ENCODE data around the gene PCTP. TPM values are rescaled to one million over a fixed set of nuclear protein-coding genes. Genes with fewer than 3 reads are reported as not detected.

PCTP gene
- polyA plus RNA-seq, 1 of the 3 experiments (the other 2 are of a cell fraction) = 20.8 TPM

- Histone ChIP-seq H3K27me3 (ENCODE audit: insufficient read depth) (no peaks in the 10 kb centered on the region), H3F3A (replicated peaks; ENCODE audit: insufficient read depth) (peaks cover 25% of the 10 kb centered on the region), H3K36me3 (replicated peaks in 1 of 2; ENCODE audit: control insufficient read depth in 1 of 2, insufficient read depth in 2 of 2, low read length in 1 of 2) (peaks cover 0 to 20% of the 10 kb centered on the region in 2 experiments), H2AFZ (ENCODE audit: low read depth) (peak overlapping the region; percentile 74; the same call in 1 of the 2 replicates), H3K4me2 (peak overlapping the region; percentile 64), H4K20me1 (ENCODE audit: insufficient read depth) (no peaks in the 10 kb centered on the region), H3K4me1 (ENCODE audit: control insufficient read depth in 1 of 2, insufficient read depth in 2 of 2, low read depth in 1 of 2, low read length in 1 of 2) (peaks cover 20 to 44% of the 10 kb centered on the region in 2 experiments), H3K9me2 (no peaks in the 10 kb centered on the region), H3K27ac (ENCODE audit: low read depth in 2 of 2, low read length in 1 of 2) (peak overlapping the region; percentile 68 to 74; a peak in 3 of 4 replicates), H3K79me2 (ENCODE audit: insufficient read depth) (no peaks in the 10 kb centered on the region), H3K9ac (peak overlapping the region; percentile 40; the same call in 1 of the 2 replicates), H3K4me3 (ENCODE audit: low read depth in 2 of 2, low read length in 1 of 2) (peak overlapping the region; percentile 55 to 56), H3K9me3 (no peaks in the 10 kb centered on the region)
- ChIA-PET POLR2A (no interaction called here), CTCF (interaction anchor here (0.8 to 12.9 kb wide), 13 partner anchors 8 to 716 kb away, joined by 3 to 246 read pairs (median 8); no protein-coding TSS in a partner anchor)
- DNase-seq = no peak
- TF ChIP-seq PBX3 (IDR thresholded peaks at IDR 0.05) = peak; percentile 15; the same call in 1 of the 2 replicates
- 0 out of 2 replicates have a peak, but pooled peaks have one; percentile 11 for TF ChIP-seq MXI1 (IDR thresholded peaks at IDR 0.05; ENCODE audit: low read depth, low read length)
- TF ChIP-seq ELF1 (IDR thresholded peaks at IDR 0.05) = no peak
- WGBS (ENCODE audit: low lambda C conversion rate) = 37% methylated on average over 5 of the region's 5 CpGs
These were observed 28.7 kb upstream of the PCTP start for GRCh38 chr17:55722016-55722736.

- H3K9me3 ChIP-seq = no peaks in the 10 kb centered on the region
- peak within 1 kb of the TSS; percentile 55 to 56 for H3K4me3 ChIP-seq (ENCODE audit: low read depth in 2 of 2, low read length in 1 of 2)
- CTCF ChIA-PET = interaction anchor here (0.8 to 12.9 kb wide), 13 partner anchors 9 to 717 kb away, joined by 3 to 246 read pairs (median 9); partner anchors contain the start of gene PCTP
- H3K9me2 ChIP-seq = no peaks in the 10 kb centered on the region
- peak within 1 kb of the TSS; percentile 40; the same call in 1 of the 2 replicates for H3K9ac ChIP-seq
- POLR2A ChIA-PET = interaction anchor here (0.6 kb wide), 1 partner anchor 133 kb away, joined by 4 read pairs; no protein-coding TSS in a partner anchor
- peak within 1 kb of the TSS; percentile 64 for H3K4me2 ChIP-seq
- peaks cover 28 to 46% of the 10 kb centered on the region in 2 experiments for H3K4me1 ChIP-seq (ENCODE audit: control insufficient read depth in 1 of 2, insufficient read depth in 2 of 2, low read depth in 1 of 2, low read length in 1 of 2)
- H3K27ac ChIP-seq (ENCODE audit: low read depth in 2 of 2, low read length in 1 of 2) = peak within 1 kb of the TSS; percentile 68 to 74
- H3F3A ChIP-seq (replicated peaks; ENCODE audit: insufficient read depth) = peaks cover 25% of the 10 kb centered on the region
- H3K27me3 ChIP-seq (ENCODE audit: insufficient read depth) = no peaks in the 10 kb centered on the region
- no peaks in the 10 kb centered on the region for H4K20me1 ChIP-seq (ENCODE audit: insufficient read depth)
- DNase-seq = peak; percentile 32
- WGBS (ENCODE audit: low lambda C conversion rate) = 7% methylated on average over 12 of the region's 12 CpGs
- H2AFZ ChIP-seq (ENCODE audit: low read depth) = peak within 1 kb of the TSS; percentile 74
- H3K36me3 ChIP-seq (replicated peaks in 1 of 2; ENCODE audit: control insufficient read depth in 1 of 2, insufficient read depth in 2 of 2, low read length in 1 of 2) = peaks cover 0 to 20% of the 10 kb centered on the region in 2 experiments
- no peaks in the 10 kb centered on the region for H3K79me2 ChIP-seq (ENCODE audit: insufficient read depth)
- no peak for TF ChIP-seq NRF1 (IDR thresholded peaks at IDR 0.05; ENCODE audit: low read depth, low read length)
- TF ChIP-seq ZBTB33 (IDR thresholded peaks at IDR 0.05; ENCODE audit: borderline replicate concordance, low read depth) = no peak
- no peak for TF ChIP-seq USF2 (IDR thresholded peaks at IDR 0.05; ENCODE audit: borderline replicate concordance, low read depth, low read length)
- no peak for TF ChIP-seq USF1 (IDR thresholded peaks at IDR 0.05; ENCODE audit: borderline replicate concordance, low read depth)
- peak; percentile 84 for TF ChIP-seq JUND (IDR thresholded peaks at IDR 0.05)
- TF ChIP-seq SIN3A (IDR thresholded peaks at IDR 0.05; ENCODE audit: borderline replicate concordance, low read depth, low read length) = peak; percentile 36; the same call in 1 of the 2 replicates
- 0 out of 2 replicates have a peak, but pooled peaks have one; percentile 25 for TF ChIP-seq RFX5 (IDR thresholded peaks at IDR 0.05; ENCODE audit: low read length)
- TF ChIP-seq ELF1 (IDR thresholded peaks at IDR 0.05) = no peak
- TF ChIP-seq CHD2 (IDR thresholded peaks at IDR 0.05; ENCODE audit: low read length, partially characterized antibody) = no peak
- peak; percentile 60 for TF ChIP-seq TCF12 (IDR thresholded peaks at IDR 0.05)
- TF ChIP-seq MXI1 (IDR thresholded peaks at IDR 0.05; ENCODE audit: low read depth, low read length) = 0 out of 2 replicates have a peak, but pooled peaks have one; percentile 4
- TF ChIP-seq EZH2phosphoT487 (IDR thresholded peaks at IDR 0.05; ENCODE audit: borderline replicate concordance, low read depth) = no peak
- peak; percentile 9 to 44; a peak in 3 of 4 replicates for TF ChIP-seq EP300 (IDR thresholded peaks at IDR 0.05; ENCODE audit: borderline replicate concordance in 1 of 2, low read depth in 1 of 2, low read length in 1 of 2)
- TF ChIP-seq MAX (IDR thresholded peaks at IDR 0.05; ENCODE audit: low read depth) = no peak; the same call in 1 of the 2 replicates
These were observed 27.9 kb upstream of the PCTP start, which contains the start of gene TMEM100 for GRCh38 chr17:55722742-55723487. TSS of gene TMEM100 (minus strand) at chr17:55722864. CDS start at chr17:55721070, 1,794 bp downstream.
